Caco-2 (cell line): ENCODE measurements around the gene TRAF2. TPM values are rescaled to one million over a fixed set of nuclear protein-coding genes. Genes with fewer than 3 reads are reported as not detected.
A peak's percentile ranks its signal among the peaks of the same experiment; 100 is the strongest.

Source experiments
- BruUV-seq: library from RNA; stranded (reverse); fragments of 400-500 nt; replicated peaks from 2 replicates; lab custom pipeline; 2021; lab: Mats Ljungman, UMichigan
- CTCF ChIA-PET: fragments of 300-600 bp; sonication (Branson Sonifier 250); formaldehyde crosslinking; loops from one replicate; lab custom pipeline; 2022; ENCODE audit warnings: antibody characterized with exemption; lab: Charles Lee
- POLR2A ChIA-PET: fragments of 300-600 bp; sonication (Branson Sonifier 250); formaldehyde crosslinking; loops from one replicate; lab custom pipeline; 2022; ENCODE audit warnings: antibody characterized with exemption; lab: Charles Lee
- DNase-seq, 2 experiments: peaks; one replicate each; pipeline versions ENCODE4 v3.0.0 to v3.0.0-alpha.2; 2020 to 2022
- H3K27me3 ChIP-seq: replicated peaks from 2 replicates; pipeline ENCODE4 v1.6.0; 2011; ENCODE audit warnings: low read length; ENCODE audit not compliant: control insufficient read depth, insufficient read depth
- H3K36me3 ChIP-seq: 2 replicates; pipeline ENCODE4 v1.5.1; 2011; ENCODE audit warnings: low read length; ENCODE audit not compliant: control insufficient read depth, insufficient read depth
- H3K4me1 ChIP-seq: fragments of 250-450 bp; sonication (Bioruptor Pico); 2 replicates; pipeline ENCODE4 v1.5.1; 2020; ENCODE audit warnings: mild to moderate bottlenecking
- H3K4me3 ChIP-seq: 2 replicates; pipeline ENCODE4 v1.5.1; 2011; ENCODE audit warnings: low read depth, mild to moderate bottlenecking, control low read depth, low read length
- H3K9me3 ChIP-seq: fragments of 250-450 bp; sonication (Bioruptor Pico); 2 replicates; pipeline ENCODE4 v1.5.1; 2020; ENCODE audit warnings: mild to moderate bottlenecking, moderate library complexity
- H3K27ac Mint-ChIP-seq: one replicate; pipeline ENCODE4 v1.8.0; 2022; ENCODE audit warnings: mixed read lengths; ENCODE audit not compliant: unreplicated experiment
- H3K27me3 Mint-ChIP-seq: one replicate; pipeline ENCODE4 v1.8.0; 2022; ENCODE audit warnings: mixed read lengths; ENCODE audit not compliant: insufficient read depth, unreplicated experiment
- H3K36me3 Mint-ChIP-seq: one replicate; pipeline ENCODE4 v1.8.0; 2022; ENCODE audit warnings: mild to moderate bottlenecking, mixed read lengths; ENCODE audit not compliant: insufficient read depth, unreplicated experiment
- H3K4me1 Mint-ChIP-seq: one replicate; pipeline ENCODE4 v1.8.0; 2022; ENCODE audit warnings: low read depth, mixed read lengths; ENCODE audit not compliant: unreplicated experiment
- H3K4me3 Mint-ChIP-seq: one replicate; pipeline ENCODE4 v1.8.0; 2022; ENCODE audit warnings: mild to moderate bottlenecking, moderate library complexity, mixed read lengths; ENCODE audit not compliant: unreplicated experiment
- H3K9me3 Mint-ChIP-seq: one replicate; pipeline ENCODE4 v1.8.0; 2022; ENCODE audit warnings: mixed read lengths; ENCODE audit not compliant: unreplicated experiment
- intact Hi-C: fragments of 100-400 bp; cut with micrococcal nuclease; formaldehyde crosslinking; loops from one replicate; pipeline ENCODE4 v1.10.0; 2022; ENCODE audit not compliant: unreplicated experiment
- total RNA-seq: library from RNA; stranded (reverse); gene quantifications from 2 replicates; pipeline ENCODE4 v1.2.3, GENCODE V29; 2022
- TF ChIP-seq, protein P1 (sequence below), 2 experiments: fragments of 200-600 bp in 1 of 2; IDR thresholded peaks; 1 replicate in 1 of 2; 2 replicates in 1 of 2; pipeline versions ENCODE4 v1.5.1 to v1.8.0; 2011 to 2022; ENCODE audit warnings: antibody characterized with exemption in 1 of 2, control low read depth in 1 of 2, inconsistent platforms in 1 of 2, low read depth in 1 of 2, low read length in 1 of 2, mild to moderate bottlenecking in 1 of 2, moderate library complexity in 1 of 2; ENCODE audit not compliant: insufficient read depth in 1 of 2, severe bottlenecking in 1 of 2, unreplicated experiment in 1 of 2

The TRAF2 gene
- total RNA-seq, 1 experiment from 2014 or later: 41.7 TPM

DNA sequence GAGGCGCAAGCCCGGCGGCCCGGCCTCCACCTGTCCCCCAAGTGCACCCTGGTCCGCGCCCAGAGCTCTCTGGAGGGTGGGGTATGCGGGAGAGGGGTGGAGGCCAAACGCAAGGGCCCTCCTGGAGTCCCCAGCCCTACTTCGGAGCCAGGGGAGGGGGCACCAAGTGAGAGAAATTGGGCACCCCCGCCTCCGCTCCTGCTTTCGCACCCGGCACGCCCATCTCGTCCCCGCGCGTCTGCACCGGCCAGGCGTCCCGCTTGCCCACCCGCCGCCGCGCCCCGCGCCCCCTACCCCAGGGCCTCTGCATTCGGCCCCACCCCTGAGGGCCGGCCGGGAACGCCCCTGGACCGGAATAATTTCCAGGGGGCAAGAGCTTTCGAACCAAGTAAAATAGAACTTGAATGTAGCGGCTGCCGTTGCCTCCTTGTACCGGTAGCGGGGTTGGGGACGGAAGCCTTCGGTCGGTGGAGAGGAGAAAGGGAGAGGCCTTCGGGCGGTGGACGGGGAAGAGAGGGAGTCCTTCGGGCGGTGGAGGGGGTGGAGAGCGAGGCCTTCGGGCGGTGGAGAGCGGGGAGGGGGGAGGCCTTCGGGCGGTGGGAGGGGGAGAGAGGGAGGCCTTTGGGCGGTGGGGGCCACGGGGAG is 37.8 kb upstream of the TRAF2 start:
- no peaks in the 10 kb centered on the region for H3K4me1 Mint-ChIP-seq
- peaks cover 66% of the 10 kb centered on the region for H3K36me3 Mint-ChIP-seq
- peak in 1 of 2 experiments; percentile 77 for DNase-seq
- no peaks in the 10 kb centered on the region for H3K27me3 ChIP-seq
- intact Hi-C loops: loop anchor here (1.0 to 10.0 kb wide), 3 partner anchors 18 to 96 kb away; partner anchors contain the start of genes C8G, EDF1, FBXW5 and RABL6
- H3K4me3 ChIP-seq: peak overlapping the region; percentile 97
- ChIA-PET POLR2A (interaction anchor here (0.6 to 0.7 kb wide), 2 partner anchors 78 to 429 kb away, joined by 3 read pairs; no protein-coding TSS in a partner anchor), CTCF (interaction anchor here (0.5 to 1.5 kb wide), 5 partner anchors 28 to 225 kb away, joined by 3 to 5 read pairs (median 3); no protein-coding TSS in a partner anchor)
- H3K9me3 Mint-ChIP-seq: no peaks in the 10 kb centered on the region
- peak overlapping the region; percentile 87 for H3K27ac Mint-ChIP-seq
- H3K36me3 ChIP-seq: peaks cover 1% of the 10 kb centered on the region; the same call in 1 of the 2 replicates
- TF ChIP-seq, protein P1, sequence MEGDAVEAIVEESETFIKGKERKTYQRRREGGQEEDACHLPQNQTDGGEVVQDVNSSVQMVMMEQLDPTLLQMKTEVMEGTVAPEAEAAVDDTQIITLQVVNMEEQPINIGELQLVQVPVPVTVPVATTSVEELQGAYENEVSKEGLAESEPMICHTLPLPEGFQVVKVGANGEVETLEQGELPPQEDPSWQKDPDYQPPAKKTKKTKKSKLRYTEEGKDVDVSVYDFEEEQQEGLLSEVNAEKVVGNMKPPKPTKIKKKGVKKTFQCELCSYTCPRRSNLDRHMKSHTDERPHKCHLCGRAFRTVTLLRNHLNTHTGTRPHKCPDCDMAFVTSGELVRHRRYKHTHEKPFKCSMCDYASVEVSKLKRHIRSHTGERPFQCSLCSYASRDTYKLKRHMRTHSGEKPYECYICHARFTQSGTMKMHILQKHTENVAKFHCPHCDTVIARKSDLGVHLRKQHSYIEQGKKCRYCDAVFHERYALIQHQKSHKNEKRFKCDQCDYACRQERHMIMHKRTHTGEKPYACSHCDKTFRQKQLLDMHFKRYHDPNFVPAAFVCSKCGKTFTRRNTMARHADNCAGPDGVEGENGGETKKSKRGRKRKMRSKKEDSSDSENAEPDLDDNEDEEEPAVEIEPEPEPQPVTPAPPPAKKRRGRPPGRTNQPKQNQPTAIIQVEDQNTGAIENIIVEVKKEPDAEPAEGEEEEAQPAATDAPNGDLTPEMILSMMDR (IDR thresholded peaks at IDR 0.05; ENCODE audit: insufficient read depth in 1 of 2, low read depth in 1 of 2, low read length in 1 of 2, severe bottlenecking in 1 of 2, unreplicated experiment in 1 of 2): no peak
- H3K4me1 ChIP-seq: peaks cover 8% of the 10 kb centered on the region; the same call in 1 of the 2 replicates
- no peaks in the 10 kb centered on the region for H3K9me3 ChIP-seq
- no peaks in the 10 kb centered on the region for H3K27me3 Mint-ChIP-seq
- H3K4me3 Mint-ChIP-seq: peak overlapping the region; percentile 97
- BruUV-seq: TSS peak; percentile 80

DNA sequence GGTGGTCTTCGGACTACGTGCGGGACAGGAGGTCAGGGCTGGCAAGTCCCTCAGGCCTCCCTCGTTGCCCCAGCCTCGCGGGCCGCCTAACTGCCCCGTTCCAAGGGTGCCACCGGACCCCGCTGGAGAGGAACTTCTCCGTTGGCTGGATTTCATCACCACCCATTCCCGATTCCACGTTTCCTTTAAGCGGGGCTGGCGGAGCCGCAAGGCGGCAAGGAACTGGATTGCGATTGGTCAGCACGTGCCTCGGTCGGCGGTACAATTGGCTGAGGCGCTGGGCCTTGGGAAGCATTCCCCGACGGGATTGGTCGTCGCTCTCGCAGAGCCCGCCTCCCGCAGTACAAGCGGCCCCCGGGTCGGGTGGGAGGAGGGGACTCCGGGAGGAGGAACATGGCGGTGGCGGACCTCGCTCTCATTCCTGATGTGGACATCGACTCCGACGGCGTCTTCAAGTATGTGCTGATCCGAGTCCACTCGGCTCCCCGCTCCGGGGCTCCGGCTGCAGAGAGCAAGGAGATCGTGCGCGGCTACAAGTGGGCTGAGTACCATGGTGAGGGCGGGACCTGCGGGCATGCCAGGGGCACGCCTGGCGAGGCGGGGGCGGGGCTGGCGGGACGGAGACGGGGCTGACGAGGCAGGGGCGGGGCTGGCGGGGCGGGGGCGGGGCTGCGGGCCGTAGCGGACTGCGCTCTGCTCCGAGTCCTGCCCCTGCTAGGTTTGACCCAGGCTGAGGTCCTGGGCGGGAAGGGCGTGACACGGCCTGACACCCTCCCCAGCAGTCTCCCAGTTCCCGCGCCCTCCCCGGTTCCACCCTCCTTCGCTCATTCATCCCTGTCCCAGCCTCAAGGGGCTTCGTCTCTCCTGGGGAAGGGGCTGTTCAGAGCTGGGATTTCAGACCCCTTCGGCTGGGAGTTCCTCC is 37.0 kb upstream of the TRAF2 start, which contains the start of gene PHPT1:
Gene PHPT1 (plus strand): TSS at position 372 of the 922 bp plus-strand sequence. CDS start 22 bp downstream, at position 394.
- BruUV-seq: no TSS peak
- Mint-ChIP-seq H3K36me3 (peaks cover 60% of the 10 kb centered on the region), H3K4me1 (no peaks in the 10 kb centered on the region), H3K27ac (peak within 1 kb of the TSS; percentile 87), H3K9me3 (no peaks in the 10 kb centered on the region), H3K4me3 (peak within 1 kb of the TSS; percentile 97), H3K27me3 (no peaks in the 10 kb centered on the region)
- ChIA-PET POLR2A (no interaction called here), CTCF (interaction anchor here (1.5 kb wide), 1 partner anchor 186 kb away, joined by 3 read pairs; no protein-coding TSS in a partner anchor)
- TF ChIP-seq, protein P1 (IDR thresholded peaks at IDR 0.05; ENCODE audit: insufficient read depth in 1 of 2, low read depth in 1 of 2, low read length in 1 of 2, severe bottlenecking in 1 of 2, unreplicated experiment in 1 of 2): no peak
- peak; percentile 99 for DNase-seq
- peaks cover 1% of the 10 kb centered on the region; the same call in 1 of the 2 replicates for H3K36me3 ChIP-seq
- H3K4me1 ChIP-seq: peaks cover 8% of the 10 kb centered on the region; the same call in 1 of the 2 replicates
- peak within 1 kb of the TSS; percentile 97 for H3K4me3 ChIP-seq
- no peaks in the 10 kb centered on the region for H3K9me3 ChIP-seq
- H3K27me3 ChIP-seq: no peaks in the 10 kb centered on the region
- intact Hi-C loops: loop anchor here (1.0 to 10.0 kb wide), 3 partner anchors 17 to 96 kb away; partner anchors contain the start of genes C8G, EDF1, FBXW5 and RABL6
